ENCODE data around the gene KAT6B.
A peak's percentile ranks its signal among the peaks of the same experiment; 100 is the strongest.

Gene KAT6B

DNA sequence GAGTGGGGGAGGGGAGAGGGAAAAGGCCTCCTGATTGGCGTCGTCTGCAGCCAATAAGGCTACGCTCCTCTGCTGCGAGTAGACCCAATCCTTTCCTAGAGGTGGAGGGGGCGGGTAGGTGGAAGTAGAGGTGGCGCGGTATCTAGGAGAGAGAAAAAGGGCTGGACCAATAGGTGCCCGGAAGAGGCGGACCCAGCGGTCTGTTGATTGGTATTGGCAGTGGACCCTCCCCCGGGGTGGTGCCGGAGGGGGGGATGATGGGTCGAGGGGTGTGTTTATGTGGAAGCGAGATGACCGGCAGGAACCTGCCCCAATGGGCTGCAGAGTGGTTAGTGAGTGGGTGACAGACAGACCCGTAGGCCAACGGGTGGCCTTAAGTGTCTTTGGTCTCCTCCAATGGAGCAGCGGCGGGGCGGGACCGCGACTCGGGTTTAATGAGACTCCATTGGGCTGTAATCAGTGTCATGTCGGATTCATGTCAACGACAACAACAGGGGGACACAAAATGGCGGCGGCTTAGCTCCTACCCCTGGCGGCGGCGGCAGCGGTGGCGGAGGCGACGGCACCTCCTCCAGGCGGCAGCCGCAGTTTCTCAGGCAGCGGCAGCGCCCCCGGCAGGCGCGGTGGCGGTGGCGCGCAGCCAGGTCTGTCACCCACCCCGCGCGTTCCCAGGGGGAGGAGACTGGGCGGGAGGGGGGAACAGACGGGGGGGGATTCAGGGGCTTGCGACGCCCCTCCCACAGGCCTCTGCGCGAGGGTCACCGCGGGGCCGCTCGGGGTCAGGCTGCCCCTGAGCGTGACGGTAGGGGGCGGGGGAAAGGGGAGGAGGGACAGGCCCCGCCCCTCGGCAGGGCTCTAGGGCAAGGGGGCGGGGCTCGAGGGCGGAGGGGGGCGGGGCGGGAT is at the start of gene KAT6B (continued):
- TF ChIP-seq, protein P1, sequence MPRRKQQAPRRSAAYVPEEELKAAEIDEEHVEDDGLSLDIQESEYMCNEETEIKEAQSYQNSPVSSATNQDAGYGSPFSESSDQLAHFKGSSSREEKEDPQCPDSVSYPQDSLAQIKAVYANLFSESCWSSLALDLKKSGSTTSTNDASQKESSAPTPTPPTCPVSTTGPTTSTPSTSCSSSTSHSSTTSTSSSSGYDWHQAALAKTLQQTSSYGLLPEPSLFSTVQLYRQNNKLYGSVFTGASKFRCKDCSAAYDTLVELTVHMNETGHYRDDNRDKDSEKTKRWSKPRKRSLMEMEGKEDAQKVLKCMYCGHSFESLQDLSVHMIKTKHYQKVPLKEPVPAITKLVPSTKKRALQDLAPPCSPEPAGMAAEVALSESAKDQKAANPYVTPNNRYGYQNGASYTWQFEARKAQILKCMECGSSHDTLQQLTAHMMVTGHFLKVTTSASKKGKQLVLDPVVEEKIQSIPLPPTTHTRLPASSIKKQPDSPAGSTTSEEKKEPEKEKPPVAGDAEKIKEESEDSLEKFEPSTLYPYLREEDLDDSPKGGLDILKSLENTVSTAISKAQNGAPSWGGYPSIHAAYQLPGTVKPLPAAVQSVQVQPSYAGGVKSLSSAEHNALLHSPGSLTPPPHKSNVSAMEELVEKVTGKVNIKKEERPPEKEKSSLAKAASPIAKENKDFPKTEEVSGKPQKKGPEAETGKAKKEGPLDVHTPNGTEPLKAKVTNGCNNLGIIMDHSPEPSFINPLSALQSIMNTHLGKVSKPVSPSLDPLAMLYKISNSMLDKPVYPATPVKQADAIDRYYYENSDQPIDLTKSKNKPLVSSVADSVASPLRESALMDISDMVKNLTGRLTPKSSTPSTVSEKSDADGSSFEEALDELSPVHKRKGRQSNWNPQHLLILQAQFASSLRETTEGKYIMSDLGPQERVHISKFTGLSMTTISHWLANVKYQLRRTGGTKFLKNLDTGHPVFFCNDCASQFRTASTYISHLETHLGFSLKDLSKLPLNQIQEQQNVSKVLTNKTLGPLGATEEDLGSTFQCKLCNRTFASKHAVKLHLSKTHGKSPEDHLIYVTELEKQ (tag by site-specific recombination; IDR thresholded peaks at IDR 0.05; ENCODE audit: borderline replicate concordance) = peak; percentile 56; the same call in 1 of the 2 replicates
- TF ChIP-seq, protein P2, sequence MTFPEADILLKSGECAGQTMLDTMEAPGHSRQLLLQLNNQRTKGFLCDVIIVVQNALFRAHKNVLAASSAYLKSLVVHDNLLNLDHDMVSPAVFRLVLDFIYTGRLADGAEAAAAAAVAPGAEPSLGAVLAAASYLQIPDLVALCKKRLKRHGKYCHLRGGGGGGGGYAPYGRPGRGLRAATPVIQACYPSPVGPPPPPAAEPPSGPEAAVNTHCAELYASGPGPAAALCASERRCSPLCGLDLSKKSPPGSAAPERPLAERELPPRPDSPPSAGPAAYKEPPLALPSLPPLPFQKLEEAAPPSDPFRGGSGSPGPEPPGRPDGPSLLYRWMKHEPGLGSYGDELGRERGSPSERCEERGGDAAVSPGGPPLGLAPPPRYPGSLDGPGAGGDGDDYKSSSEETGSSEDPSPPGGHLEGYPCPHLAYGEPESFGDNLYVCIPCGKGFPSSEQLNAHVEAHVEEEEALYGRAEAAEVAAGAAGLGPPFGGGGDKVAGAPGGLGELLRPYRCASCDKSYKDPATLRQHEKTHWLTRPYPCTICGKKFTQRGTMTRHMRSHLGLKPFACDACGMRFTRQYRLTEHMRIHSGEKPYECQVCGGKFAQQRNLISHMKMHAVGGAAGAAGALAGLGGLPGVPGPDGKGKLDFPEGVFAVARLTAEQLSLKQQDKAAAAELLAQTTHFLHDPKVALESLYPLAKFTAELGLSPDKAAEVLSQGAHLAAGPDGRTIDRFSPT (tag by site-specific recombination; IDR thresholded peaks at IDR 0.05) = peak; percentile 67
- TF ChIP-seq OSR2 (tag by site-specific recombination; IDR thresholded peaks at IDR 0.05) (peak; percentile 48), GLI2 (tag by site-specific recombination; IDR thresholded peaks at IDR 0.05; ENCODE audit: borderline replicate concordance, low read depth) (no peak), ZNF426 (tag by site-specific recombination; IDR thresholded peaks at IDR 0.05) (no peak), KLF9 (tag by site-specific recombination; IDR thresholded peaks at IDR 0.05; ENCODE audit: low read depth) (no peak), ZIC2 (tag by site-specific recombination; IDR thresholded peaks at IDR 0.05) (peak; percentile 48), SETDB1 (IDR thresholded peaks at IDR 0.05; ENCODE audit: insufficient read length, low read length) (no peak), YY2 (tag by site-specific recombination; IDR thresholded peaks at IDR 0.05) (peak; percentile 94), BCL11B (tag by site-specific recombination; IDR thresholded peaks at IDR 0.05; ENCODE audit: low read depth) (no peak; the same call in 1 of the 2 replicates), ZNF664 (tag by site-specific recombination; IDR thresholded peaks at IDR 0.05) (no peak), ZFHX2 (tag by site-specific recombination; conservative IDR thresholded peaks at IDR 0.05) (no peak), ZBTB7A (tag by site-specific recombination; IDR thresholded peaks at IDR 0.05; ENCODE audit: low read depth) (0 out of 2 replicates have a peak, but pooled peaks have one; percentile 16), ZNF335 (tag by site-specific recombination; conservative IDR thresholded peaks at IDR 0.05) (peak; percentile 43), SP2 (tag by site-specific recombination; IDR thresholded peaks at IDR 0.05) (peak; percentile 99), ZNF777 (tag by site-specific recombination; IDR thresholded peaks at IDR 0.05; ENCODE audit: borderline replicate concordance) (no peak), ZNF239 (tag by site-specific recombination; IDR thresholded peaks at IDR 0.05) (no peak), ZNF555 (tag by site-specific recombination; conservative IDR thresholded peaks at IDR 0.05) (no peak), ZNF660 (tag by site-specific recombination; IDR thresholded peaks at IDR 0.05) (peak; percentile 83; the same call in 1 of the 2 replicates), KLF8 (tag by site-specific recombination; IDR thresholded peaks at IDR 0.05) (peak; percentile 8), SP7 (tag by site-specific recombination; IDR thresholded peaks at IDR 0.05) (no peak; the same call in 1 of the 2 replicates)
- TF ChIP-seq, protein P3, sequence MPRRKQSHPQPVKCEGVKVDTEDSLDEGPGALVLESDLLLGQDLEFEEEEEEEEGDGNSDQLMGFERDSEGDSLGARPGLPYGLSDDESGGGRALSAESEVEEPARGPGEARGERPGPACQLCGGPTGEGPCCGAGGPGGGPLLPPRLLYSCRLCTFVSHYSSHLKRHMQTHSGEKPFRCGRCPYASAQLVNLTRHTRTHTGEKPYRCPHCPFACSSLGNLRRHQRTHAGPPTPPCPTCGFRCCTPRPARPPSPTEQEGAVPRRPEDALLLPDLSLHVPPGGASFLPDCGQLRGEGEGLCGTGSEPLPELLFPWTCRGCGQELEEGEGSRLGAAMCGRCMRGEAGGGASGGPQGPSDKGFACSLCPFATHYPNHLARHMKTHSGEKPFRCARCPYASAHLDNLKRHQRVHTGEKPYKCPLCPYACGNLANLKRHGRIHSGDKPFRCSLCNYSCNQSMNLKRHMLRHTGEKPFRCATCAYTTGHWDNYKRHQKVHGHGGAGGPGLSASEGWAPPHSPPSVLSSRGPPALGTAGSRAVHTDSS (tag by site-specific recombination; IDR thresholded peaks at IDR 0.05) = no peak
- TF ChIP-seq, protein P4, sequence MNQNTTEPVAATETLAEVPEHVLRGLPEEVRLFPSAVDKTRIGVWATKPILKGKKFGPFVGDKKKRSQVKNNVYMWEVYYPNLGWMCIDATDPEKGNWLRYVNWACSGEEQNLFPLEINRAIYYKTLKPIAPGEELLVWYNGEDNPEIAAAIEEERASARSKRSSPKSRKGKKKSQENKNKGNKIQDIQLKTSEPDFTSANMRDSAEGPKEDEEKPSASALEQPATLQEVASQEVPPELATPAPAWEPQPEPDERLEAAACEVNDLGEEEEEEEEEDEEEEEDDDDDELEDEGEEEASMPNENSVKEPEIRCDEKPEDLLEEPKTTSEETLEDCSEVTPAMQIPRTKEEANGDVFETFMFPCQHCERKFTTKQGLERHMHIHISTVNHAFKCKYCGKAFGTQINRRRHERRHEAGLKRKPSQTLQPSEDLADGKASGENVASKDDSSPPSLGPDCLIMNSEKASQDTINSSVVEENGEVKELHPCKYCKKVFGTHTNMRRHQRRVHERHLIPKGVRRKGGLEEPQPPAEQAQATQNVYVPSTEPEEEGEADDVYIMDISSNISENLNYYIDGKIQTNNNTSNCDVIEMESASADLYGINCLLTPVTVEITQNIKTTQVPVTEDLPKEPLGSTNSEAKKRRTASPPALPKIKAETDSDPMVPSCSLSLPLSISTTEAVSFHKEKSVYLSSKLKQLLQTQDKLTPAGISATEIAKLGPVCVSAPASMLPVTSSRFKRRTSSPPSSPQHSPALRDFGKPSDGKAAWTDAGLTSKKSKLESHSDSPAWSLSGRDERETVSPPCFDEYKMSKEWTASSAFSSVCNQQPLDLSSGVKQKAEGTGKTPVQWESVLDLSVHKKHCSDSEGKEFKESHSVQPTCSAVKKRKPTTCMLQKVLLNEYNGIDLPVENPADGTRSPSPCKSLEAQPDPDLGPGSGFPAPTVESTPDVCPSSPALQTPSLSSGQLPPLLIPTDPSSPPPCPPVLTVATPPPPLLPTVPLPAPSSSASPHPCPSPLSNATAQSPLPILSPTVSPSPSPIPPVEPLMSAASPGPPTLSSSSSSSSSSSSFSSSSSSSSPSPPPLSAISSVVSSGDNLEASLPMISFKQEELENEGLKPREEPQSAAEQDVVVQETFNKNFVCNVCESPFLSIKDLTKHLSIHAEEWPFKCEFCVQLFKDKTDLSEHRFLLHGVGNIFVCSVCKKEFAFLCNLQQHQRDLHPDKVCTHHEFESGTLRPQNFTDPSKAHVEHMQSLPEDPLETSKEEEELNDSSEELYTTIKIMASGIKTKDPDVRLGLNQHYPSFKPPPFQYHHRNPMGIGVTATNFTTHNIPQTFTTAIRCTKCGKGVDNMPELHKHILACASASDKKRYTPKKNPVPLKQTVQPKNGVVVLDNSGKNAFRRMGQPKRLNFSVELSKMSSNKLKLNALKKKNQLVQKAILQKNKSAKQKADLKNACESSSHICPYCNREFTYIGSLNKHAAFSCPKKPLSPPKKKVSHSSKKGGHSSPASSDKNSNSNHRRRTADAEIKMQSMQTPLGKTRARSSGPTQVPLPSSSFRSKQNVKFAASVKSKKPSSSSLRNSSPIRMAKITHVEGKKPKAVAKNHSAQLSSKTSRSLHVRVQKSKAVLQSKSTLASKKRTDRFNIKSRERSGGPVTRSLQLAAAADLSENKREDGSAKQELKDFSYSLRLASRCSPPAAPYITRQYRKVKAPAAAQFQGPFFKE (tag by site-specific recombination; IDR thresholded peaks at IDR 0.05; ENCODE audit: borderline replicate concordance) = no peak
- TF ChIP-seq, protein P5, sequence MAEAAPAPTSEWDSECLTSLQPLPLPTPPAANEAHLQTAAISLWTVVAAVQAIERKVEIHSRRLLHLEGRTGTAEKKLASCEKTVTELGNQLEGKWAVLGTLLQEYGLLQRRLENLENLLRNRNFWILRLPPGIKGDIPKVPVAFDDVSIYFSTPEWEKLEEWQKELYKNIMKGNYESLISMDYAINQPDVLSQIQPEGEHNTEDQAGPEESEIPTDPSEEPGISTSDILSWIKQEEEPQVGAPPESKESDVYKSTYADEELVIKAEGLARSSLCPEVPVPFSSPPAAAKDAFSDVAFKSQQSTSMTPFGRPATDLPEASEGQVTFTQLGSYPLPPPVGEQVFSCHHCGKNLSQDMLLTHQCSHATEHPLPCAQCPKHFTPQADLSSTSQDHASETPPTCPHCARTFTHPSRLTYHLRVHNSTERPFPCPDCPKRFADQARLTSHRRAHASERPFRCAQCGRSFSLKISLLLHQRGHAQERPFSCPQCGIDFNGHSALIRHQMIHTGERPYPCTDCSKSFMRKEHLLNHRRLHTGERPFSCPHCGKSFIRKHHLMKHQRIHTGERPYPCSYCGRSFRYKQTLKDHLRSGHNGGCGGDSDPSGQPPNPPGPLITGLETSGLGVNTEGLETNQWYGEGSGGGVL (tag by site-specific recombination; IDR thresholded peaks at IDR 0.05) = peak; percentile 64

All from HEK293 (cell line).